ENCODE data around the gene BRD9. TPM values are rescaled to one million over a fixed set of nuclear protein-coding genes. Genes with fewer than 3 reads are reported as not detected.

The BRD9 gene
- total RNA-seq, 1 experiment from 2014 or later = 55.6 TPM

- TF ChIP-seq NR3C1 (CRISPR knock-in tag; conservative IDR thresholded peaks at IDR 0.05; ENCODE audit: low read depth) (no peak), ATF6 (CRISPR knock-in tag; IDR thresholded peaks at IDR 0.05) (no peak), CDX4 (CRISPR knock-in tag; IDR thresholded peaks at IDR 0.05; ENCODE audit: borderline replicate concordance) (no peak)
- TF ChIP-seq, protein P1, sequence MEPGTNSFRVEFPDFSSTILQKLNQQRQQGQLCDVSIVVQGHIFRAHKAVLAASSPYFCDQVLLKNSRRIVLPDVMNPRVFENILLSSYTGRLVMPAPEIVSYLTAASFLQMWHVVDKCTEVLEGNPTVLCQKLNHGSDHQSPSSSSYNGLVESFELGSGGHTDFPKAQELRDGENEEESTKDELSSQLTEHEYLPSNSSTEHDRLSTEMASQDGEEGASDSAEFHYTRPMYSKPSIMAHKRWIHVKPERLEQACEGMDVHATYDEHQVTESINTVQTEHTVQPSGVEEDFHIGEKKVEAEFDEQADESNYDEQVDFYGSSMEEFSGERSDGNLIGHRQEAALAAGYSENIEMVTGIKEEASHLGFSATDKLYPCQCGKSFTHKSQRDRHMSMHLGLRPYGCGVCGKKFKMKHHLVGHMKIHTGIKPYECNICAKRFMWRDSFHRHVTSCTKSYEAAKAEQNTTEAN (CRISPR knock-in tag; IDR thresholded peaks at IDR 0.05) = no peak
- TF ChIP-seq, protein P2, sequence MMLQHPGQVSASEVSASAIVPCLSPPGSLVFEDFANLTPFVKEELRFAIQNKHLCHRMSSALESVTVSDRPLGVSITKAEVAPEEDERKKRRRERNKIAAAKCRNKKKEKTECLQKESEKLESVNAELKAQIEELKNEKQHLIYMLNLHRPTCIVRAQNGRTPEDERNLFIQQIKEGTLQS (CRISPR knock-in tag; conservative IDR thresholded peaks at IDR 0.05) = no peak
Measured at GRCh38 chr5:937151-937924, 44.7 kb upstream of the BRD9 start (continued).

GRCh38 chr5:936149-937144 lies 43.8 kb upstream of the BRD9 start:
- ATAC-seq = no peak
- TF ChIP-seq, protein P3, sequence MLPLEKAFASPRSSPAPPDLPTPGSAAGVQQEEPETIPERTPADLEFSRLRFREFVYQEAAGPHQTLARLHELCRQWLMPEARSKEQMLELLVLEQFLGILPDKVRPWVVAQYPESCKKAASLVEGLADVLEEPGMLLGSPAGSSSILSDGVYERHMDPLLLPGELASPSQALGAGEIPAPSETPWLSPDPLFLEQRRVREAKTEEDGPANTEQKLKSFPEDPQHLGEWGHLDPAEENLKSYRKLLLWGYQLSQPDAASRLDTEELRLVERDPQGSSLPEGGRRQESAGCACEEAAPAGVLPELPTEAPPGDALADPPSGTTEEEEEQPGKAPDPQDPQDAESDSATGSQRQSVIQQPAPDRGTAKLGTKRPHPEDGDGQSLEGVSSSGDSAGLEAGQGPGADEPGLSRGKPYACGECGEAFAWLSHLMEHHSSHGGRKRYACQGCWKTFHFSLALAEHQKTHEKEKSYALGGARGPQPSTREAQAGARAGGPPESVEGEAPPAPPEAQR (CRISPR knock-in tag; IDR thresholded peaks at IDR 0.05) = no peak
- no peak for TF ChIP-seq TEAD1 (CRISPR knock-in tag; IDR thresholded peaks at IDR 0.05)
- no peak for TF ChIP-seq ZNF281 (CRISPR knock-in tag; IDR thresholded peaks at IDR 0.05)
- no peak for TF ChIP-seq ATF1 (CRISPR knock-in tag; IDR thresholded peaks at IDR 0.05)
- TF ChIP-seq FOXK1 (CRISPR knock-in tag; IDR thresholded peaks at IDR 0.05) = no peak
- TF ChIP-seq HMGA2 (CRISPR knock-in tag; IDR thresholded peaks at IDR 0.05) = no peak
- TF ChIP-seq ZNF219 (CRISPR knock-in tag; IDR thresholded peaks at IDR 0.05; ENCODE audit: borderline replicate concordance) = no peak
- TF ChIP-seq EMX1 (CRISPR knock-in tag; IDR thresholded peaks at IDR 0.05) = no peak
- no peak for TF ChIP-seq JUN (CRISPR knock-in tag; IDR thresholded peaks at IDR 0.05)
- no peak for TF ChIP-seq ZNF317 (CRISPR knock-in tag; IDR thresholded peaks at IDR 0.05; ENCODE audit: borderline replicate concordance, low read depth)
- TF ChIP-seq ATF6 (CRISPR knock-in tag; IDR thresholded peaks at IDR 0.05) = no peak
- no peak for TF ChIP-seq E2F4 (CRISPR knock-in tag; IDR thresholded peaks at IDR 0.05; ENCODE audit: borderline replicate concordance, low read depth)
- no peak for TF ChIP-seq IRF1 (CRISPR knock-in tag; IDR thresholded peaks at IDR 0.05)
- TF ChIP-seq ZNF121 (CRISPR knock-in tag; IDR thresholded peaks at IDR 0.05) = no peak
- TF ChIP-seq CBFB (CRISPR knock-in tag; IDR thresholded peaks at IDR 0.05; ENCODE audit: low read depth) = no peak
- no peak for TF ChIP-seq JAZF1 (CRISPR knock-in tag; IDR thresholded peaks at IDR 0.05)
- H3K4me3 Mint-ChIP-seq = no peak overlapping the region
- DNase-seq (ENCODE audit: low spot score) = no peak
- H3K9me3 Mint-ChIP-seq = peaks cover 11% of the 10 kb centered on the region
- ChIA-PET CTCF (interaction anchor here (0.9 to 1.2 kb wide), 2 partner anchors 10 to 54 kb away, joined by 3 read pairs; no protein-coding TSS in a partner anchor), POLR2A (no interaction called here)
- H3K27ac Mint-ChIP-seq = no peak overlapping the region
- H3K4me1 Mint-ChIP-seq = no peaks in the 10 kb centered on the region
- H3K36me3 Mint-ChIP-seq = no peaks in the 10 kb centered on the region
- no peaks in the 10 kb centered on the region; the same call in none of the 2 replicates for H3K27me3 Mint-ChIP-seq (ENCODE audit: low read depth)

Measured in WTC11 (cell line).